GM18873 (cell line): ENCODE measurements around the gene MNDA.
"Not testable (repeated sequence)": the region's sequence is repeated elsewhere in the genome, so short reads cannot be mapped to it uniquely, and the experiment has no call there.

Source experiments
- ATAC-seq: cut with Tn5 transposase; IDR thresholded peaks from one replicate; pipeline ENCODE4 v1.9.1; 2021; ENCODE audit warnings: mild to moderate bottlenecking, moderate library complexity, moderate number of reproducible peaks; ENCODE audit not compliant: unreplicated experiment, low FRiP score

Gene MNDA

DNA sequence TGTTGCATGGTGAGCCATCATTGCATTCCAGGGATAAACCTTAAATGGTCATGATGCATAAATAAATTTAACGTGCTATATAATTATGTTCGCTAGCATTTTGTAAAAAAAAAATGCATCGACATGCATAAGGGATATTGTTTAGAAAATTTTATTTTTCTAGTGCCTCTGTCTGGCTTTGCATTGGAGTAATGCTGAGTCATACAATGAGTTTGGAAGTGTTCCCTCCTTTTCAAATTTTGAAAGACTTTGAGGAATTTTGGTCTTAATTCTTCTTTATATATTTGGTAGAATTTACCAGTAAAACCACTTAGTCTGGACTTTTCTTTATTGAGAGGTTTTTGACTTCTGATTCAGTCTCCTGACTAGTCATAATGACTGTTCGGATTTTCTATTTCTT lies 4.9 kb downstream of the MNDA start:
- ATAC-seq = no peak

DNA sequence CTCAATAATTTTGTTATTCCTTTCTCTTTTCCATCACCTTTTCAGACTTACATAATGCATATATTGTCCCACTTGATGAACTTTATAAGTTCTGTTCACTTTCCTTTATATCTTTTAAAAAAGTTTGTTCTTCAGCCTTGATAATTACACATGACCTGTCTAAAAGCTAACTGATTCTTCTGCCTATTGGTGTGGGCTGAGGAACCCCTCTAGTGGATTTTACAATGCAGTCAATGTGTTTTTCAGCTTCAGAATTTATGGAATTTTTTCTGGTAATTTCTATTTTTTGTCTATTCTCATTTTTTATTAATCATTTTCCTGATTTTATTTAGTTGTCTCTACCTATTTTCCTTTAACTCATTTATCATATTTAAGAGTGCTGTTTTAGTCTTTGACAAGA lies 7.5 kb downstream of the MNDA start:
- no peak for ATAC-seq

DNA sequence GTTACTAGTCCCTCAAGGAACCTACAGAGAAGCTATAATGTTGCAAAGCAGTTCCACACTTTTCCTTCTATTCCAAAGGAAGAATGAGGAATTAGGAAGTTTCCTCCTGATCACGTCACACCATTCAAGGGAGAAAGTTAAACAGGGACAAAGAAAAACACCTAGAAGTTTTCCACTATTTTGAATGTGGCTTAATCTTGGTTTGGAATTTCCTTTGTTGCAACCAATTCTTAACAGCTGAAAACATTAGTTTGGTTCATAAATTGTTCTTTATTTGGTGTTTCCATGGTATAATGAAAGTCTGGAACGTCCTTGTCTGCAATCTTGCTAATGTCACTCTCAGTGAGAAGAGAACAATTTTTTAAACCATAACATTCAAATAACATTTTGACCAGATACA lies 8.4 kb downstream of the MNDA start:
- no peak for ATAC-seq

DNA sequence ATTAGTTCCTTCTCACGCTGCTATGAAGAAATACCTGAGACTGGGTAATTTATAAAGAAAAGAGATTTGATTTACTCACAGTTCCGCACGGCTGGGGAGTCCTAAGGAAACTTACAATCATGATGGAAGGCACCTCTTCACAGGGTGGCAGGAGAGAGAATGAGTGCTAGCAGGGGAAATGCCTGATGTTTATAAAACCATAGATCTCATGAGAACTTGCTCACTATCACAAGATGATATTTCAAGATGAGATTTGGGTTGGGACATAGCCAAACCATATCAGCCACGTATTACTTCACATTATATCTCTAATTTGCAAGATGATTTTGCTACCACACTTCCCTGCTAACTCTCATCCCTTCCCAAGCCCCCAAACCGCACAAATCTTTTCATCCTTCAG lies 9.1 kb downstream of the MNDA start:
- ATAC-seq = no peak

DNA sequence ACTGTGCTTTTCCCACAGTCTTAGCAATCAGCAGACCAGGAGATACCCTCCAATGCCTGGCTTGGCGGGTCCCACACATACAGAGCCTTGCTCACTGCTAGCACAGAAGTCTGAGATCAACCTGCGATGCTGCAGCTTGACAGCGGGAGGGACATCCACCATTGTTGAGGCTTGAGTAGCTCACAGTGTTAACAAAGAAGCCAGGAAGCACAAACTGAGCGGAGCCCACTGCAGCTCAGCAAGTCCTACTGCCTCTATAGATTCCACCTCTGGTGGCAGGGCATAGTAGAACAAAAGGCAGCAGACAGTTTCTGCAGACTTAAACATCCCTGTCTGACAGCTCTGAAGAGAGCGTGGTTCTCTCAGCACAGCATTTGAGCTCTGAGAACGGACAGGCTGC lies 33.4 kb downstream of the MNDA start:
- no peak for ATAC-seq

DNA sequence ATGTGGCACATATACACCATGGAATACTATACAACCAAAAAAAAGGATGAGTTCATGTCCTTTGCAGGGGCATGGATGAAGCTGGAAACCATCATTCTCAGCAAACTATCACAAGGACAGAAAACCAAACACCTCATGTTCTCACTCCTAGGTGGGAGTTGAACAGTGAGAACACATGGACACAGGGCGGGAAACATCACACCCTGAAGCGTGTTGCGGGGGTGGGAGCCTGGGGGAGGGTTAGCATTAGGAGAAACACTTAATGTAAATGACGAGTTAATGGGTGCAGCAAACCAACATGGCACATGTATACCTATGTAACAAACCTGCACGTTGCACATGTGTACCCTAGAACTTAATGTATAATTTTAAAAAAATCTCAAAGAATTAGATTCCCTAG lies 39.3 kb downstream of the MNDA start:
- not testable (repeated sequence) for ATAC-seq

DNA sequence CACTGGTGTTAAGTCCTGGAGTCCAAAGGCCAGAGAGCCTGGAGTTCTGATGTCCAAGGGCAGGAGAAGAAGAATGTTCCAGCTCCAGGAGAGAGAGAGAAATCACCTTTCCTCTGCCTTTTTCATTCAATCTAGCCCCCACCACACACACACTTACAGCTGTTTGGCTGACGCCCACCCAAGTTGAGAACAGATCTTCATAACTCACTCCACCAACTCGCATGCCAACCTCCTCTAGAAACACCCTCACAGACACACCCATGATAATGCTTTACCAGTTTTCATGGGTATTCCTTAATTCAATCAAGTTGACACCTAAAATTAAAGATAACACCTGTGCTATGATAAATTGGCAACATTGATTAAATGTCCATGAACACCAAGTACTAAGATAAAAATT lies 42.0 kb downstream of the MNDA start:
- ATAC-seq = no peak

DNA sequence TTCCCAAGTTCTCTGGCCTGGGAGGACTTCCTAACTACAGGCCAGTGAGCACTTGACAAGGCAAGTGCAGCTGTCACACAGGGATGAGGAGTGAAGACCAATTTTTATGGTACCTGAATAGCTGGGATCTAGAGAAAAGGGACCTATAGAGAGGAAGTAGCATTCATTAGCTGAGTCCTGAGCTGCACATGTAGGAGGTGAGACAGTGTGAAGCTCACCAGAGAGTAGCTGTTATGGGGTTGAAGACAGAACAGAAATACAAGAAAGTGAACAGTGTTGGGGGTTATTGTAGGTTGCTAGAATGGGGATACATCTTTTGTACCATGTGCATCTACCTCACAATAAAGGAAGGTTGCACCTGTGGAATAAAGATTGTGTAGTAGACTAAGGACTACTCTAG lies 62.5 kb downstream of the MNDA start:
- no peak for ATAC-seq

DNA sequence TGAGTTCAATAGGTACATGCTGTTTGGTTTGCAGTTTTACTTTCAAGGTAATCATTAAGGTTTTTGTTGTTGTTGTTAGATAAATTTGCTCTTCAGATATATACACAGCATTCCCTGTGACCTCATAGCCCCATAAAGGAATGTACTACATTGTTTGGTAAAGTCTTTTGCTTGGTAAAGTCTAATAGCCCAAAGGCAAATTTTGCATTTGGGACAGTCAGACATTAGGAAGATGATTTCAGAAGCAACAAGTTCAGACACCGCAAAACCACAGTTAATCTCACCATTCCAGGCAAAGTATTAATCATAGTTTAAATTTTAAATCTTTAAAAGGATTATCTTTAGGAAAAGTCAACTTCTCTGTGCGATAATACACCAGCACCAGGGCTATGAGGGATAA lies 67.6 kb downstream of the MNDA start:
- ATAC-seq = no peak
